H1 (cell line): Measurements from ENCODE around the gene ADAMTS17. TPM values are rescaled to one million over a fixed set of nuclear protein-coding genes. Genes with fewer than 3 reads are reported as not detected.

Experiments used
- CTCF ChIA-PET: fragments of 300-600 bp; sonication (Branson Sonifier 250); formaldehyde crosslinking; loops from one replicate; lab custom pipeline; 2021; ENCODE audit not compliant: partially characterized antibody; lab: Charles Lee
- POLR2A ChIA-PET: fragments of 300-600 bp; sonication (Branson Sonifier 250); formaldehyde crosslinking; loops from one replicate; lab custom pipeline; 2021; ENCODE audit warnings: inconsistent platforms; ENCODE audit not compliant: partially characterized antibody; lab: Charles Lee
- DNase-seq, 2 experiments: peaks; one replicate each; pipeline versions ENCODE4 v3.0.0 to v3.0.0-alpha.2; 2010 to 2022; ENCODE audit warnings: low spot score in 2 of 2, low read depth in 1 of 2, mixed read lengths in 1 of 2
- FAIRE-seq: peaks from 2 replicates; lab custom pipeline; 2011; peaks lifted over from hg19 to GRCh38; lab: Jason Lieb, UNC
- H2AFZ ChIP-seq: 2 replicates; pipeline ENCODE4 v1.8.1; 2012; ENCODE audit warnings: low read length, inconsistent platforms
- H2AK5ac ChIP-seq: 2 replicates; pipeline ENCODE4 v1.6.1; 2013; ENCODE audit warnings: low read depth, low read length
- H2BK120ac ChIP-seq: replicated peaks from 2 replicates; pipeline ENCODE3; 2013; ENCODE audit warnings: low read depth, low read length, inconsistent platforms
- H2BK12ac ChIP-seq: 2 replicates; pipeline ENCODE4 v1.6.1; 2013; ENCODE audit warnings: low read depth, low read length
- H2BK15ac ChIP-seq: 2 replicates; pipeline ENCODE4 v1.6.1; 2013; ENCODE audit warnings: low read length
- H2BK20ac ChIP-seq: 2 replicates; pipeline ENCODE4 v1.6.1; 2013; ENCODE audit warnings: low read length
- H2BK5ac ChIP-seq: 2 replicates; pipeline ENCODE4 v1.6.1; 2013; ENCODE audit warnings: low read depth, low read length
- H3K14ac ChIP-seq: 2 replicates; pipeline ENCODE4 v1.6.1; 2013; ENCODE audit warnings: inconsistent platforms; ENCODE audit not compliant: insufficient read length
- H3K18ac ChIP-seq: 2 replicates; pipeline ENCODE4 v1.6.1; 2013; ENCODE audit warnings: low read length; ENCODE audit errors: extremely low read depth
- H3K23ac ChIP-seq: 2 replicates; pipeline ENCODE4 v1.6.1; 2013; ENCODE audit warnings: inconsistent platforms; ENCODE audit not compliant: insufficient read length
- H3K23me2 ChIP-seq: 2 replicates; pipeline ENCODE4 v1.6.1; 2013; ENCODE audit warnings: low read depth, low read length
- H3K27ac ChIP-seq: 2 replicates; pipeline ENCODE4 v1.6.1; 2011; ENCODE audit warnings: low read depth, low read length, inconsistent platforms
- H3K27me3 ChIP-seq, 4 experiments: replicated peaks in 1 of 4; 1 replicate in 1 of 4; 2 replicates in 3 of 4; pipeline versions ENCODE4 v1.6.1 to v1.8.1; 2011 to 2013; ENCODE audit warnings: low read length in 3 of 4, mild to moderate bottlenecking in 3 of 4, inconsistent platforms in 2 of 4, mixed read lengths in 2 of 4, moderate library complexity in 1 of 4; ENCODE audit not compliant: control insufficient read depth in 3 of 4, insufficient read depth in 3 of 4; ENCODE audit errors: extremely low read depth in 1 of 4
- H3K36me3 ChIP-seq, 4 experiments: 2 replicates each; pipeline versions ENCODE4 v1.6.1 to v1.8.1; 2011 to 2013; ENCODE audit warnings: mild to moderate bottlenecking in 4 of 4, low read length in 3 of 4, moderate library complexity in 2 of 4, control low read depth in 1 of 4, inconsistent platforms in 1 of 4; ENCODE audit not compliant: insufficient read depth in 4 of 4, control insufficient read depth in 2 of 4
- H3K4ac ChIP-seq: replicated peaks from 2 replicates; pipeline ENCODE3; 2013; ENCODE audit warnings: low read length, low read depth, mixed read lengths, inconsistent platforms; ENCODE audit not compliant: insufficient read length
- H3K4me1 ChIP-seq, 4 experiments: replicated peaks in 1 of 4; 1 replicate in 1 of 4; 2 replicates in 3 of 4; pipeline versions ENCODE4 v1.6.1 to v1.8.1; 2011 to 2013; ENCODE audit warnings: low read length in 3 of 4, inconsistent platforms in 2 of 4, mixed read lengths in 1 of 4; ENCODE audit not compliant: insufficient read depth in 4 of 4, control insufficient read depth in 3 of 4
- H3K4me2 ChIP-seq, 2 experiments: 2 replicates each; pipeline versions ENCODE4 v1.6.1 to v1.8.1; 2011 to 2013; ENCODE audit warnings: low read depth in 2 of 2, low read length in 2 of 2, control low read depth in 1 of 2, inconsistent platforms in 1 of 2, mild to moderate bottlenecking in 1 of 2; ENCODE audit not compliant: insufficient read depth in 1 of 2
- H3K4me3 ChIP-seq, 4 experiments: fragments of 200-600, 300-600 bp in 1 of 4; sonication (generic), shearing (Covaris generic), sonication (Bioruptor Twin) in 1 of 4; 2 replicates each; pipeline versions ENCODE4 v1.5.1 to v1.8.1; 2011 to 2016; ENCODE audit warnings: low read length in 4 of 4, low read depth in 3 of 4, control low read depth in 2 of 4, inconsistent platforms in 2 of 4, mild to moderate bottlenecking in 2 of 4, mixed read lengths in 1 of 4, moderate library complexity in 1 of 4; ENCODE audit not compliant: insufficient read depth in 2 of 4; ENCODE audit errors: extremely low read depth in 1 of 4
- H3K56ac ChIP-seq: replicated peaks from 2 replicates; pipeline ENCODE3; 2013; ENCODE audit warnings: low read depth, mild to moderate bottlenecking, mixed read lengths, low read length, inconsistent platforms; ENCODE audit not compliant: insufficient read length
- H3K79me1 ChIP-seq: 2 replicates; pipeline ENCODE4 v1.6.1; 2013; ENCODE audit warnings: low read depth, low read length, control low read depth
- H3K79me2 ChIP-seq, 2 experiments: 2 replicates each; pipeline versions ENCODE4 v1.6.1 to v1.8.1; 2012 to 2013; ENCODE audit warnings: low read length in 2 of 2, mild to moderate bottlenecking in 2 of 2, inconsistent platforms in 1 of 2; ENCODE audit not compliant: insufficient read depth in 2 of 2, control insufficient read depth in 1 of 2
- H3K9ac ChIP-seq, 4 experiments: replicated peaks in 1 of 4; 1 replicate in 1 of 4; 2 replicates in 3 of 4; pipeline versions ENCODE4 v1.6.1 to v1.8.1; 2011 to 2013; ENCODE audit warnings: low read depth in 3 of 4, low read length in 3 of 4, control low read depth in 2 of 4, mild to moderate bottlenecking in 2 of 4, moderate library complexity in 2 of 4, inconsistent platforms in 1 of 4; ENCODE audit errors: extremely low read depth in 1 of 4
- H3K9me3 ChIP-seq, 2 experiments: 2 replicates each; pipeline versions ENCODE4 v1.6.1 to v1.8.1; 2012 to 2013; ENCODE audit warnings: mild to moderate bottlenecking in 2 of 2, moderate library complexity in 2 of 2, control low read depth in 1 of 2, inconsistent platforms in 1 of 2, low read depth in 1 of 2, low read length in 1 of 2, mixed read lengths in 1 of 2; ENCODE audit not compliant: insufficient read depth in 2 of 2
- H4K20me1 ChIP-seq, 2 experiments: replicated peaks in 1 of 2; 2 replicates each; pipeline versions ENCODE3 to v1.8.1; 2011 to 2013; ENCODE audit warnings: inconsistent platforms in 2 of 2, low read length in 2 of 2, mild to moderate bottlenecking in 1 of 2; ENCODE audit not compliant: insufficient read depth in 2 of 2, control insufficient read depth in 1 of 2
- H4K5ac ChIP-seq: 2 replicates; pipeline ENCODE4 v1.6.1; 2013; ENCODE audit warnings: low read length, low read depth, mixed read lengths, inconsistent platforms; ENCODE audit not compliant: insufficient read length
- H4K8ac ChIP-seq: 2 replicates; pipeline ENCODE4 v1.8.0; 2013; ENCODE audit warnings: mild to moderate bottlenecking, moderate library complexity, low read length, inconsistent platforms; ENCODE audit not compliant: insufficient read depth; ENCODE audit errors: extremely low read depth
- H4K91ac ChIP-seq: replicated peaks from 2 replicates; pipeline ENCODE3; 2013; ENCODE audit warnings: low read length, mixed read lengths, inconsistent platforms; ENCODE audit not compliant: insufficient read length
- CEBPB ChIP-seq: IDR thresholded peaks from 2 replicates; pipeline ENCODE4 v1.6.1; 2012; ENCODE audit warnings: low read depth, low read length
- WGBS, 2 experiments: shearing (Covaris generic) in 1 of 2; methylation state at CpG; one replicate each; pipeline versions ENCODE4 v1.1.6 to v1.1.7; 2013 to 2015; ENCODE audit warnings: low lambda C conversion rate in 2 of 2, mixed read lengths in 2 of 2, inconsistent platforms in 1 of 2, low coverage in 1 of 2, missing lambda C conversion rate in 1 of 2; ENCODE audit not compliant: insufficient replicate concordance in 2 of 2, insufficient coverage in 1 of 2, insufficient read length in 1 of 2; ENCODE audit errors: extremely low coverage in 1 of 2, missing lambda C conversion rate in 1 of 2; 5-methylcytosine and 5-hydroxymethylcytosine counted together
- polyA plus RNA-seq, 7 experiments: library from polyadenylated mRNA; depleted of rRNA in 3 of 7; stranded (reverse) in 5 of 7; unstranded in 2 of 7; fragments of >200 nt in 5 of 7; fragments of 200-250 nt in 2 of 7; gene quantifications; 1 replicate in 5 of 7; 2 replicates in 1 of 7; 4 replicates in 1 of 7; pipeline versions ENCODE4 v1.2.1 to v1.2.3, GENCODE V29; 2011 to 2013; ENCODE audit warnings: missing spikeins in 2 of 7, mixed read lengths in 2 of 7
- total RNA-seq: library from RNA; stranded (reverse); fragmentation: NEBNext Ultra II Directional; extraction: Animal tissue kit (Norgen Biotek cat#: 25700); gene quantifications from 2 replicates; pipeline ENCODE4 v1.2.1, GENCODE V29; 2021
- TF ChIP-seq, protein P1 (sequence below), 3 experiments: IDR thresholded peaks; 1 replicate in 2 of 3; 2 replicates in 1 of 3; pipeline versions ENCODE4 v1.5.1 to v1.6.1; 2011; ENCODE audit warnings: low read length in 3 of 3, mild to moderate bottlenecking in 3 of 3, inconsistent platforms in 2 of 3, low read depth in 1 of 3, moderate library complexity in 1 of 3; ENCODE audit not compliant: insufficient read depth in 1 of 3; ENCODE audit errors: control extremely low read depth in 1 of 3

The ADAMTS17 gene
- total and polyA plus RNA-seq, 2 of the 8 experiments (the other 6 are each of a cell fraction or from before 2014, with no cell fraction given), result 0.51 to 1.7 TPM

DNA sequence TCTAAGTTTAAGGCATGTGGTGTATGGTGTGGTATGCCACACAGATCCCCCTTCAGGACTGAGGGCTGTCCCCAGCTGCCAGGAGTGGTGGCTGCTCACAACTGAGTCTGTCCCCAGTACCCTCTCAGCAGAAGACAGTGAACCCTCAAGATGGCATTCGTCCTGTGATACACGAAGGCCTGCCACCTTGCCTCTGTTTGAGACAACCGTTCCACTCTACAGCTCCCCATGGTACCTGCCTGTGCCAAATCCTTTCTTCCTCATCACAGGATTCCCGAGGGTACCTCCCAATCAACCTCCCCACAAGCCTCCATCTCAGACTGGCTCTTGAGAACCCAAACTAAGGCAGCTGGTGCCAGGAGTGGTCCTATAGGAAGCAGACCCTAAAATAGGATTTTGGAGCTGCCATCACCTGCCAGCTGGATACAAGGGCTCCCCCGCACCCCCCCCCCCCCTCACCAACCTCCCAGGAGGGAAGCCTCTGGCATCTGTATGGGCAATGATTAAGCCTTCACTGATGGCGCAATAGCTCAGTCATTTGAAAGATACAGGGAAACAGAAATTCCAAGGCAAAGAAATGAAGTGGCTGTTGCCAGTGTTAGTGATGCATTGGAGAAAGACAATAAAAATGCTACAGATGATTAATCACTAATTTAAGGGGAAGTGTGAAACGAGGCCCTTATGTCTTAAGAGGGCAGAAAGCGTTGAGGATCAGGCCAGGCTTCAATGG is 378.5 kb downstream of the ADAMTS17 start:
- Histone ChIP-seq H4K5ac (no peak overlapping the region), H4K91ac (no peak overlapping the region), H2BK15ac (no peak overlapping the region; the same call in 1 of the 2 replicates), H3K79me2 (no peaks in the 10 kb centered on the region), H2BK120ac (no peak overlapping the region), H3K4ac (no peak overlapping the region), H2BK5ac (no peak overlapping the region), H3K4me2 (no peak overlapping the region), H3K9ac (no peak overlapping the region), H3K18ac (no peak overlapping the region), H3K14ac (no peak overlapping the region), H2AK5ac (no peak overlapping the region), H2BK12ac (no peak overlapping the region), H3K23me2 (no peaks in the 10 kb centered on the region), H3K27me3 (peaks cover 0 to 2% (median 0%) of the 10 kb centered on the region in 4 experiments; a peak in 1 of 7 replicates), H2BK20ac (no peak overlapping the region), H3K4me3 (no peak overlapping the region), H3K36me3 (no peaks in the 10 kb centered on the region), H3K23ac (no peak overlapping the region), H3K79me1 (no peaks in the 10 kb centered on the region), H3K4me1 (no peaks in the 10 kb centered on the region), H2AFZ (no peak overlapping the region), H4K8ac (no peak overlapping the region), H3K9me3 (no peaks in the 10 kb centered on the region; a peak in 1 of 4 replicates), H4K20me1 (no peaks in the 10 kb centered on the region), H3K27ac (no peak overlapping the region), H3K56ac (no peak overlapping the region)
- POLR2A ChIA-PET, result no interaction called here
- no peak for FAIRE-seq
- peak; percentile 39; the same call in 1 of the 2 replicates for TF ChIP-seq CEBPB
- TF ChIP-seq, protein P1, sequence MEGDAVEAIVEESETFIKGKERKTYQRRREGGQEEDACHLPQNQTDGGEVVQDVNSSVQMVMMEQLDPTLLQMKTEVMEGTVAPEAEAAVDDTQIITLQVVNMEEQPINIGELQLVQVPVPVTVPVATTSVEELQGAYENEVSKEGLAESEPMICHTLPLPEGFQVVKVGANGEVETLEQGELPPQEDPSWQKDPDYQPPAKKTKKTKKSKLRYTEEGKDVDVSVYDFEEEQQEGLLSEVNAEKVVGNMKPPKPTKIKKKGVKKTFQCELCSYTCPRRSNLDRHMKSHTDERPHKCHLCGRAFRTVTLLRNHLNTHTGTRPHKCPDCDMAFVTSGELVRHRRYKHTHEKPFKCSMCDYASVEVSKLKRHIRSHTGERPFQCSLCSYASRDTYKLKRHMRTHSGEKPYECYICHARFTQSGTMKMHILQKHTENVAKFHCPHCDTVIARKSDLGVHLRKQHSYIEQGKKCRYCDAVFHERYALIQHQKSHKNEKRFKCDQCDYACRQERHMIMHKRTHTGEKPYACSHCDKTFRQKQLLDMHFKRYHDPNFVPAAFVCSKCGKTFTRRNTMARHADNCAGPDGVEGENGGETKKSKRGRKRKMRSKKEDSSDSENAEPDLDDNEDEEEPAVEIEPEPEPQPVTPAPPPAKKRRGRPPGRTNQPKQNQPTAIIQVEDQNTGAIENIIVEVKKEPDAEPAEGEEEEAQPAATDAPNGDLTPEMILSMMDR (IDR thresholded peaks at IDR 0.05; ENCODE audit: control extremely low read depth in 1 of 3, insufficient read depth in 1 of 3, low read depth in 1 of 3, low read length in 3 of 3), result no peak
- CTCF ChIA-PET, result interaction anchor here (0.6 to 5.4 kb wide), 7 partner anchors 7 to 637 kb away, joined by 3 to 42 read pairs (median 10); no protein-coding TSS in a partner anchor
- 75% methylated on average over 8 of the region's 8 CpGs; no CpG with 5 or more reads in 1 of the 2 experiments for WGBS, 2 experiments
- no peak for DNase-seq
